ENCODE data around the gene AMPD3.

DNA sequence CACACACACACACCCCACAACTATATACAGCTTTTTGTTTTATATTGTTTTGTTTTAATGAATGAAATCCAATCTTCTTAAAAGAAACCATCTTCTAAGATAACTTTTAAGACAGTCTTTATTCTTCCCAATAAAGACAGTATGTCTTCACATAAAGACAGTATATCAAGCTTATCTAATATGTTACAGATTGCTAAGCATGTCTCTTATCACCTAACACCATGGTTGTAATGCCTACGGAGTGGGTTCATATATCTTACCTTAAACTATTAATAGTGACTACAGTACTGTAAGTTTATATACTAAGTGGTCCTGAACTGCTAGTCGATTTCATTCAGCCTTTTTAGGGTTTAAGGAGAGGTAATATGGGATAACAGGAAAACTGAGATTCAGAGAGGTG is 77.5 kb downstream of the AMPD3 start:
- TF ChIP-seq GATA3 (IDR thresholded peaks at IDR 0.05; ENCODE audit: low read depth, low read length) (no peak), GATA2 (IDR thresholded peaks at IDR 0.05; ENCODE audit: low read depth, low read length) (no peak)

Measured in SH-SY5Y (cell line).